ENCODE measurements around the gene USH1G.

USH1G gene
- long read RNA-seq: 0 reads

DNA sequence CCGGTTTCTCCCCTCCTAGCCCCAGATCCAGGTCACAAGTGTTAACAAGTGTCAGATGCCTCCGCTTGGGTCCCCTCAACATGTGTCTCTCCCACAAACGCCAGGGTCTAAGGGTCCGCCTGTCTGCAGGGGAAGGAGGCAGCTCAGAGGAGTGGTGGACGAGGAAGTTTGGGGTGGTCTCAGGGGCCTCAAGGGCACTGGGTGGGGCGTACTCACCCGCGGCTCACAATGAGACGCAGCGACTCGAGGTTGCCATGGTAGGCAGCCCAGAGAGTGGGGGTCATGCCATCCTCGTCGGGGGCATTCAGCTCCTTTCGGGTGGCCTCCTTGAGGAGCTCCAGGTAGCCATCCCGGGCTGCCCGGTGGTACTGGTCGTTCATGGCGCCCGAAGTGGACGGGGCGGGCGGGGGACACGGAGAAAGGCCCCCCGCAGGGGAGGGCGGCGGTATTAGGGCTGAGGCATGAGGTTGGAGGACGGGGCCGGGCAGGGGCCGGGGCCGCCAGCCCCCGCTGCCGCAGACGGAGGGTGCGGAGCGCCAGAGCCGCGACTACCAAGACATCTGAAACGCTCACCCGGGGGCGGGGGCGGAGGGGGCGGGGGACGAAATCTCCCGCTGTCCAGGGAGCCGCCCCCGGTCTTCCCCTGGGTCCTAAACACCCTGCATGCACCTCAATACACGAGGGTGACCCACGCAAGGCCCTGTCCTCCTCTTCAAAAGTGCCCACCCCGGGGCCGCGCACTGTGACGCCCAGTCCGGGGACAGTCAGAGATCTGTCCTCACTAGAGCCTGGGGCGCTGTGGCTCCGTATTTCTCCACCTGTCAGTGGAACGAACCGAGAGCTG lies at the start of gene USH1G:
Gene USH1G, minus strand, starts transcription at position 562 of the 844 bp plus-strand sequence. Its CDS starts 182 bp downstream, at position 380.
- no peak for DNase-seq (ENCODE audit: low read depth in 1 of 2, low spot score in 1 of 2)
- TF ChIP-seq, protein P1, sequence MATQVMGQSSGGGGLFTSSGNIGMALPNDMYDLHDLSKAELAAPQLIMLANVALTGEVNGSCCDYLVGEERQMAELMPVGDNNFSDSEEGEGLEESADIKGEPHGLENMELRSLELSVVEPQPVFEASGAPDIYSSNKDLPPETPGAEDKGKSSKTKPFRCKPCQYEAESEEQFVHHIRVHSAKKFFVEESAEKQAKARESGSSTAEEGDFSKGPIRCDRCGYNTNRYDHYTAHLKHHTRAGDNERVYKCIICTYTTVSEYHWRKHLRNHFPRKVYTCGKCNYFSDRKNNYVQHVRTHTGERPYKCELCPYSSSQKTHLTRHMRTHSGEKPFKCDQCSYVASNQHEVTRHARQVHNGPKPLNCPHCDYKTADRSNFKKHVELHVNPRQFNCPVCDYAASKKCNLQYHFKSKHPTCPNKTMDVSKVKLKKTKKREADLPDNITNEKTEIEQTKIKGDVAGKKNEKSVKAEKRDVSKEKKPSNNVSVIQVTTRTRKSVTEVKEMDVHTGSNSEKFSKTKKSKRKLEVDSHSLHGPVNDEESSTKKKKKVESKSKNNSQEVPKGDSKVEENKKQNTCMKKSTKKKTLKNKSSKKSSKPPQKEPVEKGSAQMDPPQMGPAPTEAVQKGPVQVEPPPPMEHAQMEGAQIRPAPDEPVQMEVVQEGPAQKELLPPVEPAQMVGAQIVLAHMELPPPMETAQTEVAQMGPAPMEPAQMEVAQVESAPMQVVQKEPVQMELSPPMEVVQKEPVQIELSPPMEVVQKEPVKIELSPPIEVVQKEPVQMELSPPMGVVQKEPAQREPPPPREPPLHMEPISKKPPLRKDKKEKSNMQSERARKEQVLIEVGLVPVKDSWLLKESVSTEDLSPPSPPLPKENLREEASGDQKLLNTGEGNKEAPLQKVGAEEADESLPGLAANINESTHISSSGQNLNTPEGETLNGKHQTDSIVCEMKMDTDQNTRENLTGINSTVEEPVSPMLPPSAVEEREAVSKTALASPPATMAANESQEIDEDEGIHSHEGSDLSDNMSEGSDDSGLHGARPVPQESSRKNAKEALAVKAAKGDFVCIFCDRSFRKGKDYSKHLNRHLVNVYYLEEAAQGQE (IDR thresholded peaks at IDR 0.05; ENCODE audit: insufficient replicate concordance, low read depth): no peak
- TF ChIP-seq POLR2AphosphoS5 (IDR thresholded peaks at IDR 0.05; ENCODE audit: low read depth) (no peak), SPI1 (IDR thresholded peaks at IDR 0.05; ENCODE audit: borderline replicate concordance, low read depth) (no peak), GABPA (IDR thresholded peaks at IDR 0.05; ENCODE audit: low read depth) (no peak)
- TF ChIP-seq, protein P2, sequence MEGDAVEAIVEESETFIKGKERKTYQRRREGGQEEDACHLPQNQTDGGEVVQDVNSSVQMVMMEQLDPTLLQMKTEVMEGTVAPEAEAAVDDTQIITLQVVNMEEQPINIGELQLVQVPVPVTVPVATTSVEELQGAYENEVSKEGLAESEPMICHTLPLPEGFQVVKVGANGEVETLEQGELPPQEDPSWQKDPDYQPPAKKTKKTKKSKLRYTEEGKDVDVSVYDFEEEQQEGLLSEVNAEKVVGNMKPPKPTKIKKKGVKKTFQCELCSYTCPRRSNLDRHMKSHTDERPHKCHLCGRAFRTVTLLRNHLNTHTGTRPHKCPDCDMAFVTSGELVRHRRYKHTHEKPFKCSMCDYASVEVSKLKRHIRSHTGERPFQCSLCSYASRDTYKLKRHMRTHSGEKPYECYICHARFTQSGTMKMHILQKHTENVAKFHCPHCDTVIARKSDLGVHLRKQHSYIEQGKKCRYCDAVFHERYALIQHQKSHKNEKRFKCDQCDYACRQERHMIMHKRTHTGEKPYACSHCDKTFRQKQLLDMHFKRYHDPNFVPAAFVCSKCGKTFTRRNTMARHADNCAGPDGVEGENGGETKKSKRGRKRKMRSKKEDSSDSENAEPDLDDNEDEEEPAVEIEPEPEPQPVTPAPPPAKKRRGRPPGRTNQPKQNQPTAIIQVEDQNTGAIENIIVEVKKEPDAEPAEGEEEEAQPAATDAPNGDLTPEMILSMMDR (IDR thresholded peaks at IDR 0.05; ENCODE audit: insufficient read depth, low read length): no peak
- Histone ChIP-seq H3K27ac (replicated peaks) (no peak within 1 kb of the TSS), H3K27me3 (ENCODE audit: insufficient read depth, poor library complexity, severe bottlenecking) (peaks cover 36% of the 10 kb centered on the region), H3K4me3 (replicated peaks; ENCODE audit: insufficient read depth, low read length) (peak within 1 kb of the TSS; percentile 11; the same call in 1 of the 2 replicates)

DNA sequence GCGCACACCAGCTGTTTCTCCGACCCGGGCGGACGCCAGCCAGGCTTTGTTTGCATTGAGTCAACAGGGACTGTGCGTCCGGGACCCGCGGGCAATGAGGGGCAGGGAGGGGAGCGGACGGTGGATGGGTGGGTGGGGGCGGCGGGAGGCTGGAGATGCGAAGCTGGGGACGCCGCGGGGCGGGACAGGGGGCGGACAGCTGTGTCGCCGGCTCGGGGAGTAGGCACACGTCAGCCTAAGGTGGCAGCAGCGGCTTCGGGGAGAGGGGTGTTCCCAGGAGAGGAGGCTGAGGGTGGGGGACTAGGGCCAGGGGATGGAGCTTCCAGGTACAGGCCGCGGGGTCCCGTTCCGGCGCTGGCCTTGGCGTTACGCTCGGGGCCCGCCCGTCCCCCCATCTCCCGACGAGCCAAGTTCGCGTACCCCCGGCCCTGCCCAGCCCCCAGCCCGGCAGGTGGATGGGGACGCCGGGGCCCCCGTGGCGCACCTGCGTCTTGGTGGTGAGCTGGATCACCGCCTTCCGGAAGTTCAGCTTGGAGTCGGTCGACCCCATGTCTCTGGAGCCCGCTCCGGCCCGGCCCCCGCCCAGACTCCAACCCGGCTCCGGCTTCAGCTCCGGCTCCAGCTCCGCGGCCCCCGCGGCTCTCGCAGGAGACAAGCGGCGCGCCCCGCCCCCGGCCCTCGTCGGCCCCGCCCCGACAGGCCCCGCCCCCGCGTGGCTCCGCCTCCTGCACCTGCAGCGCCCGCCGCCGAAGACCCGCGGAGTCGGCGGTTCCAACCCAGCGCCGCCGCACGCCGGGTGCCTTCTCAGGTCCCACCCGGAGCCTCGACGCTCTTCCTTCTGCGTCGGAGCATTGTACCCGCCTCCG lies 49.3 kb upstream of the USH1G start, which contains the start of gene HID1:
Gene HID1, minus strand, starts transcription at position 653 of the 866 bp plus-strand sequence. Its CDS starts 103 bp downstream, at position 550.
- TF ChIP-seq, protein P1 (IDR thresholded peaks at IDR 0.05; ENCODE audit: insufficient replicate concordance, low read depth): no peak
- no peak for TF ChIP-seq SPI1 (IDR thresholded peaks at IDR 0.05; ENCODE audit: borderline replicate concordance, low read depth)
- TF ChIP-seq GABPA (IDR thresholded peaks at IDR 0.05; ENCODE audit: low read depth): no peak
- TF ChIP-seq, protein P2 (IDR thresholded peaks at IDR 0.05; ENCODE audit: insufficient read depth, low read length): no peak
- TF ChIP-seq POLR2AphosphoS5 (IDR thresholded peaks at IDR 0.05; ENCODE audit: low read depth): no peak
- Histone ChIP-seq H3K27me3 (ENCODE audit: insufficient read depth, poor library complexity, severe bottlenecking) (peaks cover 28% of the 10 kb centered on the region), H3K27ac (replicated peaks) (no peak within 1 kb of the TSS), H3K4me3 (replicated peaks; ENCODE audit: insufficient read depth, low read length) (peak within 1 kb of the TSS; percentile 49)
- peak in 1 of 2 experiments; percentile 20 for DNase-seq (ENCODE audit: low read depth in 1 of 2, low spot score in 1 of 2)

DNA sequence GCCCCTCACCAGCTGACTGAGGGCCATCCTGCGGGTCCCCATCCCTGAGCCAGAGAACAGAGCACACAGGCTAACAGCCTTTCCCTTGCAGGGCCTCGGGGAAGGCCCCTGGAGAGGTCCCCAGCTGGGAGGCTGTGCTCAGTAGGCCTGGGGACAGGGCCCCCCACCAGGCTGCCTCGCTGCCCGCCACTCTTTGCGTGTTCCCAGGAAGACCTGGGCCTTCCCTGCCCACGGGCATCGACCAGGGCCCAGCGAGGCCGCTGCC lies 48.7 kb upstream of the USH1G start:
- TF ChIP-seq GABPA (IDR thresholded peaks at IDR 0.05; ENCODE audit: low read depth) (no peak), POLR2AphosphoS5 (IDR thresholded peaks at IDR 0.05; ENCODE audit: low read depth) (no peak)
- no peak overlapping the region for H3K4me3 ChIP-seq (replicated peaks; ENCODE audit: insufficient read depth, low read length)
- peaks cover 28% of the 10 kb centered on the region for H3K27me3 ChIP-seq (ENCODE audit: insufficient read depth, poor library complexity, severe bottlenecking)
- no peak for DNase-seq (ENCODE audit: low read depth in 1 of 2, low spot score in 1 of 2)
- H3K27ac ChIP-seq (replicated peaks): no peak overlapping the region
